ENCODE results near the gene MCF2L2. TPM values are rescaled to one million over a fixed set of nuclear protein-coding genes. Genes with fewer than 3 reads are reported as not detected.
A peak's percentile ranks its signal among the peaks of the same experiment; 100 is the strongest.

The MCF2L2 gene
- total RNA-seq, 2 experiments from 2014 or later = 1.0 to 1.7 TPM

- CTCF ChIA-PET = interaction anchor here (0.9 kb wide), 1 partner anchor 126 kb away, joined by 3 read pairs; no protein-coding TSS in a partner anchor
- H3K27ac Mint-ChIP-seq = no peak overlapping the region
- intact Hi-C loops (cut with micrococcal nuclease) = no loop called here
- DNase-seq = no peak
- no peaks in the 10 kb centered on the region for H3K27me3 Mint-ChIP-seq (ENCODE audit: low read depth)
- H3K4me1 Mint-ChIP-seq (ENCODE audit: low read depth) = peaks cover 10% of the 10 kb centered on the region
- no peaks in the 10 kb centered on the region for H3K36me3 Mint-ChIP-seq (ENCODE audit: low read depth)
- no peak overlapping the region for H3K4me3 Mint-ChIP-seq
- H3K9me3 Mint-ChIP-seq = no peaks in the 10 kb centered on the region
These were observed 116.0 kb downstream of the MCF2L2 start for GRCh38 chr3:183312433-183312832.

- Mint-ChIP-seq H3K36me3 (ENCODE audit: low read depth) (no peaks in the 10 kb centered on the region), H3K27me3 (ENCODE audit: low read depth) (no peaks in the 10 kb centered on the region), H3K27ac (no peak overlapping the region), H3K4me3 (no peak overlapping the region), H3K4me1 (ENCODE audit: low read depth) (peaks cover 24% of the 10 kb centered on the region), H3K9me3 (no peaks in the 10 kb centered on the region)
- intact Hi-C loops (cut with micrococcal nuclease) = no loop called here
- DNase-seq = no peak
- CTCF ChIA-PET = interaction anchor here (0.5 to 0.8 kb wide), 2 partner anchors 106 to 252 kb away, joined by 3 to 6 read pairs; no protein-coding TSS in a partner anchor
These were observed 117.5 kb downstream of the MCF2L2 start for GRCh38 chr3:183310936-183311335.

- intact Hi-C loops (cut with micrococcal nuclease) = no loop called here
- H3K27ac Mint-ChIP-seq = no peak overlapping the region
- CTCF ChIA-PET = interaction anchor here (1.3 kb wide), 1 partner anchor 125 kb away, joined by 5 read pairs; no protein-coding TSS in a partner anchor
These were observed 119.1 kb downstream of the MCF2L2 start for GRCh38 chr3:183309276-183309675.

GRCh38 chr3:183308751-183309150, 119.7 kb downstream of the MCF2L2 start:
- no peak overlapping the region for H3K27ac Mint-ChIP-seq
- no peaks in the 10 kb centered on the region for H3K27me3 Mint-ChIP-seq (ENCODE audit: low read depth)
- H3K36me3 Mint-ChIP-seq (ENCODE audit: low read depth) = no peaks in the 10 kb centered on the region
- CTCF ChIA-PET = interaction anchor here (1.3 kb wide), 1 partner anchor 124 kb away, joined by 5 read pairs; no protein-coding TSS in a partner anchor
- no peak for DNase-seq
- intact Hi-C loops (cut with micrococcal nuclease) = no loop called here
- H3K4me3 Mint-ChIP-seq = no peak overlapping the region
- peaks cover 24% of the 10 kb centered on the region for H3K4me1 Mint-ChIP-seq (ENCODE audit: low read depth)
- no peaks in the 10 kb centered on the region for H3K9me3 Mint-ChIP-seq

More at GRCh38 chr3:183309276-183309675, 119.1 kb downstream of the MCF2L2 start:
- Mint-ChIP-seq H3K27me3 (ENCODE audit: low read depth) (no peaks in the 10 kb centered on the region), H3K36me3 (ENCODE audit: low read depth) (no peaks in the 10 kb centered on the region), H3K4me1 (ENCODE audit: low read depth) (peaks cover 24% of the 10 kb centered on the region), H3K4me3 (no peak overlapping the region), H3K9me3 (no peaks in the 10 kb centered on the region)
- no peak for DNase-seq

- Mint-ChIP-seq H3K4me3 (no peak overlapping the region), H3K27ac (no peak overlapping the region), H3K36me3 (ENCODE audit: low read depth) (no peaks in the 10 kb centered on the region), H3K9me3 (no peaks in the 10 kb centered on the region), H3K27me3 (ENCODE audit: low read depth) (no peaks in the 10 kb centered on the region), H3K4me1 (ENCODE audit: low read depth) (peaks cover 20% of the 10 kb centered on the region)
- CTCF ChIA-PET = interaction anchor here (1.3 to 1.5 kb wide), 2 partner anchors 75 to 123 kb away, joined by 5 to 6 read pairs; no protein-coding TSS in a partner anchor
- DNase-seq = no peak
- intact Hi-C loops (cut with micrococcal nuclease) = loop anchor here (1.0 to 2.0 kb wide), 5 partner anchors 12 to 52 kb away; no protein-coding TSS in a partner anchor
These were observed 120.7 kb downstream of the MCF2L2 start for GRCh38 chr3:183307749-183308148.

- DNase-seq = peak; percentile 71
- Mint-ChIP-seq H3K4me3 (peak overlapping the region; percentile 19), H3K36me3 (ENCODE audit: low read depth) (no peaks in the 10 kb centered on the region), H3K27ac (peak overlapping the region; percentile 48), H3K4me1 (ENCODE audit: low read depth) (peaks cover 20% of the 10 kb centered on the region), H3K27me3 (ENCODE audit: low read depth) (no peaks in the 10 kb centered on the region), H3K9me3 (no peaks in the 10 kb centered on the region)
- intact Hi-C loops (cut with micrococcal nuclease) = loop anchor here (1.0 to 2.0 kb wide), 5 partner anchors 12 to 52 kb away; no protein-coding TSS in a partner anchor
- CTCF ChIA-PET = interaction anchor here (0.6 to 1.5 kb wide), 3 partner anchors 45 to 184 kb away, joined by 3 to 6 read pairs (median 5); no protein-coding TSS in a partner anchor
These were observed 121.4 kb downstream of the MCF2L2 start for GRCh38 chr3:183306798-183307671.

GRCh38 chr3:183303690-183304089, 124.7 kb downstream of the MCF2L2 start:
- no peak overlapping the region for H3K27ac Mint-ChIP-seq
- peaks cover 18% of the 10 kb centered on the region for H3K4me1 Mint-ChIP-seq (ENCODE audit: low read depth)
- H3K36me3 Mint-ChIP-seq (ENCODE audit: low read depth) = no peaks in the 10 kb centered on the region
- CTCF ChIA-PET = interaction anchor here (0.7 to 1.4 kb wide), 2 partner anchors 11 to 180 kb away, joined by 3 to 6 read pairs; no protein-coding TSS in a partner anchor
- no peaks in the 10 kb centered on the region for H3K27me3 Mint-ChIP-seq (ENCODE audit: low read depth)
- intact Hi-C loops (cut with micrococcal nuclease) = no loop called here
- H3K4me3 Mint-ChIP-seq = no peak overlapping the region
- no peaks in the 10 kb centered on the region for H3K9me3 Mint-ChIP-seq
- no peak for DNase-seq

- intact Hi-C loops (cut with micrococcal nuclease) = no loop called here
- no peak for DNase-seq
- CTCF ChIA-PET = no interaction called here
- no peaks in the 10 kb centered on the region for H3K9me3 Mint-ChIP-seq
- no peak overlapping the region for H3K27ac Mint-ChIP-seq
- H3K4me1 Mint-ChIP-seq (ENCODE audit: low read depth) = peaks cover 11% of the 10 kb centered on the region
- H3K4me3 Mint-ChIP-seq = no peak overlapping the region
- H3K27me3 Mint-ChIP-seq (ENCODE audit: low read depth) = no peaks in the 10 kb centered on the region
- H3K36me3 Mint-ChIP-seq (ENCODE audit: low read depth) = no peaks in the 10 kb centered on the region
These were observed 126.4 kb downstream of the MCF2L2 start for GRCh38 chr3:183301937-183302580.

GRCh38 chr3:183300996-183301562, 127.3 kb downstream of the MCF2L2 start:
- no peak for DNase-seq
- intact Hi-C loops (cut with micrococcal nuclease) = no loop called here
- CTCF ChIA-PET = no interaction called here
- Mint-ChIP-seq H3K36me3 (ENCODE audit: low read depth) (no peaks in the 10 kb centered on the region), H3K27me3 (ENCODE audit: low read depth) (no peaks in the 10 kb centered on the region), H3K27ac (no peak overlapping the region), H3K4me1 (ENCODE audit: low read depth) (peaks cover under 1% of the 10 kb centered on the region), H3K9me3 (no peaks in the 10 kb centered on the region), H3K4me3 (no peak overlapping the region)

GRCh38 chr3:183299976-183300375, 128.4 kb downstream of the MCF2L2 start:
- no peak for DNase-seq
- Mint-ChIP-seq H3K27me3 (ENCODE audit: low read depth) (no peaks in the 10 kb centered on the region), H3K4me3 (no peak overlapping the region), H3K4me1 (ENCODE audit: low read depth) (no peaks in the 10 kb centered on the region), H3K27ac (no peak overlapping the region), H3K36me3 (ENCODE audit: low read depth) (no peaks in the 10 kb centered on the region), H3K9me3 (no peaks in the 10 kb centered on the region)
- CTCF ChIA-PET = interaction anchor here (0.8 kb wide), 1 partner anchor 84 kb away, joined by 3 read pairs; no protein-coding TSS in a partner anchor
- intact Hi-C loops (cut with micrococcal nuclease) = no loop called here

GRCh38 chr3:183298701-183299153, 129.7 kb downstream of the MCF2L2 start:
- Mint-ChIP-seq H3K9me3 (no peaks in the 10 kb centered on the region), H3K4me1 (ENCODE audit: low read depth) (no peaks in the 10 kb centered on the region), H3K27me3 (ENCODE audit: low read depth) (no peaks in the 10 kb centered on the region), H3K27ac (no peak overlapping the region), H3K4me3 (no peak overlapping the region), H3K36me3 (ENCODE audit: low read depth) (no peaks in the 10 kb centered on the region)
- CTCF ChIA-PET = no interaction called here
- intact Hi-C loops (cut with micrococcal nuclease) = no loop called here
- DNase-seq = no peak

- H3K4me3 Mint-ChIP-seq = no peak overlapping the region
- no peak overlapping the region for H3K27ac Mint-ChIP-seq
- no peaks in the 10 kb centered on the region for H3K9me3 Mint-ChIP-seq
- CTCF ChIA-PET = no interaction called here
- no peaks in the 10 kb centered on the region for H3K36me3 Mint-ChIP-seq (ENCODE audit: low read depth)
- H3K27me3 Mint-ChIP-seq (ENCODE audit: low read depth) = no peaks in the 10 kb centered on the region
- intact Hi-C loops (cut with micrococcal nuclease) = no loop called here
- no peak for DNase-seq
- no peaks in the 10 kb centered on the region for H3K4me1 Mint-ChIP-seq (ENCODE audit: low read depth)
These were observed 131.5 kb downstream of the MCF2L2 start for GRCh38 chr3:183296944-183297343.

Data from activated naive CD4-positive, alpha-beta T cell treated with anti-CD3 and anti-CD28 coated beads for 36 hours (primary cell).